A549 (cell line): ENCODE measurements around the gene DAB2IP. TPM values are rescaled to one million over a fixed set of nuclear protein-coding genes. Genes with fewer than 3 reads are reported as not detected.
A peak's percentile ranks its signal among the peaks of the same experiment; 100 is the strongest.

ENCODE experiments used
- ATAC-seq, 2 experiments: fragments of 200-7000 bp in 1 of 2; fragments of >200 bp in 1 of 2; cut with Nextera tagmentation in 1 of 2; cut with Tn5 transposase in 1 of 2; 3 replicates each; pipeline versions ENCODE4 v1.8.0 to v1.9.1; 2018 to 2020; ENCODE audit warnings: mild to moderate bottlenecking in 1 of 2, moderate library complexity in 1 of 2
- CTCF ChIA-PET: fragments of 300-600 bp; sonication (Branson Sonifier 250); formaldehyde crosslinking; extraction: SDS; loops from one replicate; lab custom pipeline; 2021; ENCODE audit warnings: antibody characterized with exemption, inconsistent platforms; lab: Yijun Ruan, JAX
- POLR2A ChIA-PET: fragments of 350-600 bp; formaldehyde crosslinking; extraction: SDS; loops from one replicate; lab custom pipeline; 2021; ENCODE audit warnings: antibody characterized with exemption, inconsistent platforms; lab: Yijun Ruan, JAX
- DNase-seq, 2 experiments: peaks; one replicate each; pipeline versions ENCODE4 v3.0.0 to v3.0.0-alpha.2; 2011 to 2016; ENCODE audit warnings: low read depth in 1 of 2, low spot score in 1 of 2
- FAIRE-seq: peaks from 2 replicates; lab custom pipeline; 2011; peaks lifted over from hg19 to GRCh38; lab: Jason Lieb, UNC
- H3K27ac ChIP-seq, 2 experiments: fragments of >200 bp; sonication (Bioruptor Twin); formaldehyde crosslinking; 3 replicates each; pipeline ENCODE4 v1.5.1; 2016 to 2017
- H3K4me1 ChIP-seq: fragments of >200 bp; sonication (Bioruptor Twin); formaldehyde crosslinking; 3 replicates; pipeline ENCODE4 v1.6.1; 2016
- H3K4me2 ChIP-seq: fragments of >200 bp; sonication (Bioruptor Twin); formaldehyde crosslinking; 3 replicates; pipeline ENCODE4 v1.6.1; 2016
- H3K4me3 ChIP-seq: fragments of >200 bp; sonication (Bioruptor Twin); formaldehyde crosslinking; 3 replicates; pipeline ENCODE4 v1.5.1; 2016
- H3K9me3 ChIP-seq: fragments of >200 bp; sonication (Bioruptor Twin); formaldehyde crosslinking; 3 replicates; pipeline ENCODE4 v1.6.1; 2016
- BHLHE40 ChIP-seq: IDR thresholded peaks from 2 replicates; pipeline ENCODE4 v1.6.1; 2012; ENCODE audit warnings: low read depth, low read length, inconsistent platforms
- CBX2 ChIP-seq: fragments of 200-600 bp; sonication (generic); IDR thresholded peaks from 2 replicates; pipeline ENCODE4 v1.6.1; 2016; ENCODE audit warnings: low read depth, mild to moderate bottlenecking, borderline replicate concordance
- CEBPB ChIP-seq, 2 experiments: fragments of >200 bp in 1 of 2; sonication (Bioruptor Twin) in 1 of 2; formaldehyde crosslinking in 1 of 2; IDR thresholded peaks; 2 replicates each; pipeline ENCODE4 v1.6.1; 2012 to 2016
- EHMT2 ChIP-seq: fragments of 200-600 bp; sonication (generic); IDR thresholded peaks from 2 replicates; pipeline ENCODE4 v1.6.1; 2016; ENCODE audit warnings: antibody characterized with exemption, low read depth, mild to moderate bottlenecking, moderate library complexity
- FOSB ChIP-seq: fragments of 250-450 bp; sonication (Bioruptor Pico); IDR thresholded peaks from 2 replicates; pipeline ENCODE4 v1.5.0; 2020; ENCODE audit warnings: mild to moderate bottlenecking, moderate library complexity
- FOXS1 ChIP-seq: fragments of 250-450 bp; sonication (Bioruptor Pico); IDR thresholded peaks from 2 replicates; pipeline ENCODE4 v1.5.0; 2020; ENCODE audit warnings: mild to moderate bottlenecking, moderate library complexity
- GATA3 ChIP-seq: IDR thresholded peaks from 2 replicates; pipeline ENCODE4 v1.6.1; 2012; ENCODE audit warnings: borderline replicate concordance
- HDAC2 ChIP-seq: fragments of 200-600 bp; sonication (generic); IDR thresholded peaks from 2 replicates; pipeline ENCODE4 v1.6.1; 2016
- HOXB5 ChIP-seq: fragments of 250-450 bp; sonication (Bioruptor Pico); IDR thresholded peaks from 2 replicates; pipeline ENCODE4 v1.5.0; 2020; ENCODE audit warnings: mild to moderate bottlenecking, moderate library complexity
- JUNB ChIP-seq: fragments of >200 bp; sonication (Bioruptor Twin); formaldehyde crosslinking; IDR thresholded peaks from 2 replicates; pipeline ENCODE4 v1.6.1; 2016
- KDM1A ChIP-seq: fragments of 200-600 bp; sonication (generic); IDR thresholded peaks from 2 replicates; pipeline ENCODE4 v1.6.1; 2016; ENCODE audit warnings: low read depth, mild to moderate bottlenecking
- KDM5A ChIP-seq: fragments of 200-600 bp; sonication (generic); IDR thresholded peaks from 2 replicates; pipeline ENCODE4 v1.6.1; 2016; ENCODE audit warnings: antibody characterized with exemption, mild to moderate bottlenecking
- MAFK ChIP-seq: fragments of 450-650 bp; IDR thresholded peaks from 2 replicates; pipeline ENCODE4 v1.6.1; 2014; ENCODE audit not compliant: partially characterized antibody
- MAZ ChIP-seq: fragments of 150-350 bp; IDR thresholded peaks from 2 replicates; pipeline ENCODE4 v1.6.1; 2014; ENCODE audit warnings: antibody characterized with exemption, low read depth, low read length, borderline replicate concordance
- NFE2L2 ChIP-seq: fragments of 150-350 bp; conservative IDR thresholded peaks from 2 replicates; pipeline ENCODE4 v1.6.1; 2014; ENCODE audit warnings: low read length
- NPAS2 ChIP-seq: fragments of 250-450 bp; sonication (Bioruptor Pico); IDR thresholded peaks from 2 replicates; pipeline ENCODE4 v1.8.0; 2022; ENCODE audit warnings: mild to moderate bottlenecking, moderate library complexity, borderline replicate concordance
- NR3C1 ChIP-seq: fragments of >200 bp; sonication (Bioruptor Twin); formaldehyde crosslinking; IDR thresholded peaks from 3 replicates; pipeline ENCODE4 v1.6.1; 2017
- POLR2A ChIP-seq: IDR thresholded peaks from 2 replicates; pipeline ENCODE4 v1.6.1; 2012; ENCODE audit warnings: mild to moderate bottlenecking, low read length
- RAD21 ChIP-seq, 2 experiments: fragments of >200 bp in 1 of 2; sonication (Bioruptor Twin) in 1 of 2; formaldehyde crosslinking in 1 of 2; IDR thresholded peaks in 1 of 2; conservative IDR thresholded peaks in 1 of 2; 2 replicates in 1 of 2; 3 replicates in 1 of 2; pipeline ENCODE4 v1.6.1; 2012 to 2018; ENCODE audit warnings: inconsistent platforms in 1 of 2
- RCOR1 ChIP-seq: fragments of 150-350 bp; IDR thresholded peaks from 2 replicates; pipeline ENCODE4 v1.6.1; 2014; ENCODE audit warnings: antibody characterized with exemption, low read length, low read depth
- RFX5 ChIP-seq: fragments of 450-650 bp; IDR thresholded peaks from 2 replicates; pipeline ENCODE4 v1.7.1; 2014; ENCODE audit warnings: antibody characterized with exemption, mild to moderate bottlenecking, moderate library complexity
- RNF2 ChIP-seq: fragments of 200-600 bp; sonication (generic); IDR thresholded peaks from 2 replicates; pipeline ENCODE4 v1.6.1; 2016; ENCODE audit warnings: low read depth, mild to moderate bottlenecking, antibody characterized with exemption, moderate library complexity, borderline replicate concordance
- SMC3 ChIP-seq: fragments of >200 bp; sonication (Bioruptor Twin); formaldehyde crosslinking; IDR thresholded peaks from 3 replicates; pipeline ENCODE4 v1.6.1; 2018; ENCODE audit warnings: inconsistent platforms
- SREBF2 ChIP-seq: fragments of 450-650 bp; IDR thresholded peaks from 2 replicates; pipeline ENCODE4 v1.6.1; 2014; ENCODE audit warnings: mild to moderate bottlenecking, moderate library complexity
- TFCP2L1 ChIP-seq: fragments of 250-450 bp; sonication (Bioruptor Pico); IDR thresholded peaks from 2 replicates; pipeline ENCODE4 v1.5.0; 2021; ENCODE audit warnings: mild to moderate bottlenecking
- ZFP36 ChIP-seq: fragments of 450-650 bp; IDR thresholded peaks from 2 replicates; pipeline ENCODE4 v1.6.1; 2014; ENCODE audit warnings: borderline replicate concordance; ENCODE audit not compliant: partially characterized antibody
- ZNF302 ChIP-seq: fragments of 250-450 bp; sonication (Bioruptor Pico); IDR thresholded peaks from 2 replicates; pipeline ENCODE4 v1.9.0; 2021; ENCODE audit warnings: inconsistent platforms, mild to moderate bottlenecking, moderate library complexity
- WGBS: methylation state at CpG from one replicate; pipeline ENCODE4 v1.1.6; 2017; ENCODE audit errors: missing lambda C conversion rate; 5-methylcytosine and 5-hydroxymethylcytosine counted together
- polyA plus RNA-seq, 4 experiments: library from polyadenylated mRNA; depleted of rRNA in 3 of 4; stranded (reverse); fragments of >200 nt; fragmentation: RNase III in 1 of 4; extraction: RNeasy Plus Mini Kit Qiagen cat#74134 plus additional on column Dnase treatment in 1 of 4; gene quantifications; 2 replicates in 3 of 4; 3 replicates in 1 of 4; pipeline ENCODE4 v1.2.3, GENCODE V29; 2011 to 2017
- TF ChIP-seq, protein P1 (sequence below): fragments of >200 bp; sonication (Bioruptor Twin); formaldehyde crosslinking; IDR thresholded peaks from 3 replicates; pipeline ENCODE4 v1.6.1; 2016
- TF ChIP-seq, protein P2 (sequence below): fragments of 250-450 bp; sonication (Bioruptor Pico); IDR thresholded peaks from 2 replicates; pipeline ENCODE4 v1.5.0; 2021; ENCODE audit warnings: mild to moderate bottlenecking, moderate library complexity, borderline replicate concordance

DAB2IP gene
- polyA plus RNA-seq, 2 of the 4 experiments (the other 2 are of a cell fraction) = 9.7 to 13.9 TPM

GRCh38 chr9:121773954-121774714, 122.7 kb downstream of the DAB2IP start:
- Histone ChIP-seq H3K4me2 (no peak overlapping the region), H3K4me1 (no peaks in the 10 kb centered on the region), H3K4me3 (no peak overlapping the region), H3K9me3 (0 out of 3 replicates have a peak, but pooled peaks cover 2% of the 10 kb centered on the region), H3K27ac (no peak overlapping the region)
- DNase-seq (no peak), ATAC-seq (no peak; a peak in 2 of 6 replicates), FAIRE-seq (no peak)
- TF ChIP-seq CBX2 (no peak), NFE2L2 (no peak), ZNF302 (no peak), SREBF2 (no peak), NPAS2 (CRISPR knock-in tag) (no peak), MAFK (no peak), POLR2A (no peak), RCOR1 (no peak), NR3C1 (no peak), GATA3 (no peak), RNF2 (no peak), ZFP36 (no peak), HOXB5 (no peak), SMC3 (no peak), TFCP2L1 (CRISPR knock-in tag) (no peak), HDAC2 (no peak), MAZ (no peak)
- TF ChIP-seq, protein P1, sequence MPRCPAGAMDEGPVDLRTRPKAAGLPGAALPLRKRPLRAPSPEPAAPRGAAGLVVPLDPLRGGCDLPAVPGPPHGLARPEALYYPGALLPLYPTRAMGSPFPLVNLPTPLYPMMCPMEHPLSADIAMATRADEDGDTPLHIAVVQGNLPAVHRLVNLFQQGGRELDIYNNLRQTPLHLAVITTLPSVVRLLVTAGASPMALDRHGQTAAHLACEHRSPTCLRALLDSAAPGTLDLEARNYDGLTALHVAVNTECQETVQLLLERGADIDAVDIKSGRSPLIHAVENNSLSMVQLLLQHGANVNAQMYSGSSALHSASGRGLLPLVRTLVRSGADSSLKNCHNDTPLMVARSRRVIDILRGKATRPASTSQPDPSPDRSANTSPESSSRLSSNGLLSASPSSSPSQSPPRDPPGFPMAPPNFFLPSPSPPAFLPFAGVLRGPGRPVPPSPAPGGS = no peak
- TF ChIP-seq, protein P2, sequence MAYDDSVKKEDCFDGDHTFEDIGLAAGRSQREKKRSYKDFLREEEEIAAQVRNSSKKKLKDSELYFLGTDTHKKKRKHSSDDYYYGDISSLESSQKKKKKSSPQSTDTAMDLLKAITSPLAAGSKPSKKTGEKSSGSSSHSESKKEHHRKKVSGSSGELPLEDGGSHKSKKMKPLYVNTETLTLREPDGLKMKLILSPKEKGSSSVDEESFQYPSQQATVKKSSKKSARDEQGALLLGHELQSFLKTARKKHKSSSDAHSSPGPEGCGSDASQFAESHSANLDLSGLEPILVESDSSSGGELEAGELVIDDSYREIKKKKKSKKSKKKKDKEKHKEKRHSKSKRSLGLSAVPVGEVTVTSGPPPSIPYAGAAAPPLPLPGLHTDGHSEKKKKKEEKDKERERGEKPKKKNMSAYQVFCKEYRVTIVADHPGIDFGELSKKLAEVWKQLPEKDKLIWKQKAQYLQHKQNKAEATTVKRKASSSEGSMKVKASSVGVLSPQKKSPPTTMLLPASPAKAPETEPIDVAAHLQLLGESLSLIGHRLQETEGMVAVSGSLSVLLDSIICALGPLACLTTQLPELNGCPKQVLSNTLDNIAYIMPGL (CRISPR knock-in tag) = no peak
- POLR2A ChIA-PET = no interaction called here
- CTCF ChIA-PET = interaction anchor here (1.3 to 1.8 kb wide), 4 partner anchors 9 to 173 kb away, joined by 3 to 5 read pairs (median 4); no protein-coding TSS in a partner anchor
- WGBS = 96% methylated on average over 16 of the region's 19 CpGs

DNA sequence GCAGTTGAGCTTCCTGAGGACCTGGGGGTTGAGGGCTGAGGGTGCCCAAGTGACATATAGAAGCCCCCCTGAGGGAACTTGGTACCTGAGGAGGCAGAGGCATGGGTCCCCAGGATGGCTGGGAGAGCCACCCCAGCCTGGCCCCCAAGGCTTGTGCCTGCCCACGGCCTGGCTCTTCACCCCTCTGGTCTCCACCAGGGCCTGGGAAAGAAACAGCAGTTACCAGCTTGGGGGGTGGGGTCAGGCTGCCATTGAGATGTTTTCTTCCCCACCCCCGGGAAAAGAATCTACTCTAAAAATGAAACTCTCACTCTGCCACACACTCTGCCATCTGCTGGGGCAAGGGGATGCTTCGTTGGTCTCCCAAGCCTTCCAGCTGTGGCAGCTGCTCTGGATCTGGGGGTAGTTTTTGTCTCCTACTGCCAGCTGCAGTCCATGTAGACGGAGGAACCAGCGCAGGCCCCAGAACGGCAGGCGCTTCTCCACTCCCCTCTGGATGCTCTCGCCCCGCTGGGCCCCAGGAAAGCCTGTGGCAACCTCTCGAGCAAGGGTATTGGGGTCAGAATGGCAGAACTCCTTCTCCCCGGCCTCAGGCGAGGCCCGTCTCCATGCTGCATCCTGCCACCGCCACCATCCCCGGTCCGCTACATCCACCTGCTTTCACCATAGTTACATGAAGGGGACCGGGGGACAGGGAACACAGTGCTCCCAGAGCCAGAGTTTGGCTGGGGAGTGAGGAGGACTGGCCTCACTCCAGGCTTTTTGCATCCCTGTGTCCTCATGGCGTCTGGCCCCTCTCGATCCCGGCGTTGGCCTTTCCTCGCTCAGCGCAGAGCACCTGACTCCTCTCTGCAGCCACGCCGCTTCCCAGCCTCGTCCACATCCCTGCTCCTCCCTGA, 123.5 kb downstream of the DAB2IP start:
- ATAC-seq (peak in 1 of 2 experiments; percentile 23; a peak in 1 of 6 replicates), FAIRE-seq (no peak), DNase-seq (no peak)
- Histone ChIP-seq H3K4me2 (no peak overlapping the region), H3K27ac (no peak overlapping the region), H3K9me3 (0 out of 3 replicates have a peak, but pooled peaks cover 2% of the 10 kb centered on the region), H3K4me1 (no peaks in the 10 kb centered on the region), H3K4me3 (no peak overlapping the region)
- ChIA-PET CTCF (interaction anchor here (0.9 to 1.8 kb wide), 5 partner anchors 9 to 172 kb away, joined by 3 to 5 read pairs (median 4); no protein-coding TSS in a partner anchor), POLR2A (no interaction called here)
- 90% methylated on average over 26 of the region's 26 CpGs for WGBS
- no peak for TF ChIP-seq JUNB
- no peak for TF ChIP-seq BHLHE40
- no peak for TF ChIP-seq RFX5
- TF ChIP-seq, protein P1 = no peak
- no peak for TF ChIP-seq FOXS1 (CRISPR knock-in tag)
- no peak for TF ChIP-seq CEBPB (IDR thresholded peaks at IDR 0.05)
- no peak for TF ChIP-seq RAD21 (conservative IDR thresholded peaks at IDR 0.05 in 1 of 2, IDR thresholded peaks at IDR 0.05 in 1 of 2)
- TF ChIP-seq EHMT2 = no peak
- no peak for TF ChIP-seq FOSB (CRISPR knock-in tag)
- no peak for TF ChIP-seq KDM1A
- no peak for TF ChIP-seq KDM5A
